Uterus (tissue), 4 donors: ENCODE results near the gene SH2D4B. TPM values are rescaled to one million over a fixed set of nuclear protein-coding genes. Genes with fewer than 3 reads are reported as not detected.

Source experiments
- DNase-seq, 2 donors: peaks; one replicate each; pipeline ENCODE4 v3.0.0-alpha.2; 2019 to 2020
- H3K27ac ChIP-seq, 2 donors: fragments of 200-600 bp; sonication (generic); 1 replicate in 1 of 2; 2 replicates in 1 of 2; pipeline ENCODE4 v1.5.1; 2016 to 2018
- H3K27me3 ChIP-seq, 2 donors: fragments of 200-600 bp; sonication (generic); one replicate each; pipeline ENCODE4 v1.5.1; 2018 to 2019; ENCODE audit warnings: control low read depth in 1 of 2
- H3K36me3 ChIP-seq, 2 donors: fragments of 200-600 bp; sonication (generic); one replicate each; pipeline ENCODE4 v1.5.1; 2019; ENCODE audit warnings: control low read depth in 1 of 2
- H3K4me1 ChIP-seq, 2 donors: fragments of 200-600 bp; sonication (generic); one replicate each; pipeline ENCODE4 v1.5.1; 2018 to 2019; ENCODE audit warnings: control low read depth in 1 of 2
- H3K4me3 ChIP-seq, 2 donors: fragments of 200-600 bp; sonication (generic); 1 replicate in 1 of 2; 2 replicates in 1 of 2; pipeline ENCODE4 v1.5.1; 2018 to 2019; ENCODE audit warnings: mild to moderate bottlenecking in 1 of 2
- H3K9me3 ChIP-seq, 2 donors: fragments of 200-600 bp; sonication (generic); one replicate each; pipeline ENCODE4 v1.5.1; 2019; ENCODE audit warnings: control low read depth in 1 of 2
- POLR2A ChIP-seq, 2 donors: fragments of 450-650 bp; IDR thresholded peaks; one replicate each; pipeline ENCODE4 v1.6.1; 2016; ENCODE audit warnings: antibody characterized with exemption in 2 of 2, mild to moderate bottlenecking in 1 of 2, moderate library complexity in 1 of 2
- intact Hi-C: fragments of 100-400 bp; cut with DNase I; formaldehyde crosslinking; loops from one replicate; pipeline ENCODE4 v1.15.1; 2023; ENCODE audit warnings: low total_unique reads
- total RNA-seq, 4 donors: library from RNA; depleted of rRNA in 3 of 4; stranded (reverse); fragments of >200 nt in 3 of 4; gene quantifications; one replicate each; pipeline versions ENCODE4 v1.1.0 to v1.2.4, GENCODE V29; 2014 to 2023
- TF ChIP-seq, protein P1 (sequence below), 4 experiments: fragments of 200-600 bp in 2 of 4; fragments of 450-650 bp in 2 of 4; sonication (generic) in 2 of 4; IDR thresholded peaks; one replicate each; pipeline ENCODE4 v1.5.1; 2016 to 2019; ENCODE audit warnings: antibody characterized with exemption in 4 of 4, mild to moderate bottlenecking in 2 of 4, moderate library complexity in 1 of 4
- donor health status: DM: yes; HTN: yes; CAD: no.

Gene SH2D4B
- total RNA-seq, 4 donors from 2014 or later: 0.40 to 1.4 TPM; not detected in 2

DNA sequence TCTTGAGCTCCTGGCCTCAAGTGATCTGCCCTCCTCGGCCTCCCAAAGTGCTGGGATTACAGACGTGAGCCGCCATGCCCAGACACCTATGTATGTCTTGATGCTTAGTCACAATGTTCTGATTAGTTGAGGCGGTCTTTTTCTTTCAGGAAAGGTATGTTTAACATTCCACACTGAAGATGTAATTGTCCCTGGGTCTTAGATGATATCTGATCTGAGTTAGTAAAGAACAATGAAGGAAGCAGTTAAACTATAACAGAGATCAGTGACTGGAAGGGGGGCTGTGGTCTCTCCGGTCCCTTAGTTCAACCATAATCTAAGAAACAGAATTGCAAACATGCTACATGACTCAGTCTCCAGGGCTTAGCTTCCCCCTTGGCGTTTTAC lies 31.5 kb upstream of the SH2D4B start:
- intact Hi-C loops: no loop called here
- H3K4me1 ChIP-seq: peaks cover 0 to 15% of the 10 kb centered on the region in 2 donors

DNA sequence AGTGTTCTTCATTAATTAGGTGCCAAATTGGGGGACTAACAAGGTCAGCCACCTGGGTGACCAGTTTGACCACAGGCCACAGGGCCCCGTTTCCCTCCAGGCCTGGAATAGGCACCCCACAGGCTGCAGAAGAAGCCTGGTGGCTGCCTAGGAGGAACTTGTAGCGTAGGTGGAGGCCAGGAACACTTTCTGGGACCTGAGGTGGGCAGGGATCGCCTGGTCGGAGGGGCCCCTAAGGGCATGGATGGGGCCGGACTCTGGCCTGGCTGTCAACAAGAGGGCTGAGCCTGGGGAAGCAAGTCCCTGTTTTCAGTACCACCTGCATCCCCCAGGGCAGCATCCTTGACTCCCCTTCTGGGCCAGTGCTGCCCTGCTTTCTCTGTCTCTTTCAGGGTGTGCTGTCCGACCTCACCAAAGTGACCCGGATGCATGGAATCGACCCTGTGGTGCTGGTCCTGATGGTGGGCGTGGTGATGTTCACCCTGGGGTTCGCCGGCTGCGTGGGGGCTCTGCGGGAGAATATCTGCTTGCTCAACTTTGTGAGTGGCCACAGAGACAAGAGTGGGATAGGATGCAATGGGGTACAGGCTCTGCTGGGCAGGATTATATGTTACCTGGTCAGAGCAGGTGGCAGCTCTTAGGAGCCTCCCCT lies 30.7 kb upstream of the SH2D4B start:
- Histone ChIP-seq H3K9me3 (no peaks in the 10 kb centered on the region), H3K4me3 (no peak overlapping the region), H3K27ac (peak overlapping the region; percentile 63 to 76), H3K36me3 (no peaks in the 10 kb centered on the region), H3K4me1 (peaks cover 0 to 15% of the 10 kb centered on the region in 2 donors), H3K27me3 (no peaks in the 10 kb centered on the region)
- TF ChIP-seq, protein P1, sequence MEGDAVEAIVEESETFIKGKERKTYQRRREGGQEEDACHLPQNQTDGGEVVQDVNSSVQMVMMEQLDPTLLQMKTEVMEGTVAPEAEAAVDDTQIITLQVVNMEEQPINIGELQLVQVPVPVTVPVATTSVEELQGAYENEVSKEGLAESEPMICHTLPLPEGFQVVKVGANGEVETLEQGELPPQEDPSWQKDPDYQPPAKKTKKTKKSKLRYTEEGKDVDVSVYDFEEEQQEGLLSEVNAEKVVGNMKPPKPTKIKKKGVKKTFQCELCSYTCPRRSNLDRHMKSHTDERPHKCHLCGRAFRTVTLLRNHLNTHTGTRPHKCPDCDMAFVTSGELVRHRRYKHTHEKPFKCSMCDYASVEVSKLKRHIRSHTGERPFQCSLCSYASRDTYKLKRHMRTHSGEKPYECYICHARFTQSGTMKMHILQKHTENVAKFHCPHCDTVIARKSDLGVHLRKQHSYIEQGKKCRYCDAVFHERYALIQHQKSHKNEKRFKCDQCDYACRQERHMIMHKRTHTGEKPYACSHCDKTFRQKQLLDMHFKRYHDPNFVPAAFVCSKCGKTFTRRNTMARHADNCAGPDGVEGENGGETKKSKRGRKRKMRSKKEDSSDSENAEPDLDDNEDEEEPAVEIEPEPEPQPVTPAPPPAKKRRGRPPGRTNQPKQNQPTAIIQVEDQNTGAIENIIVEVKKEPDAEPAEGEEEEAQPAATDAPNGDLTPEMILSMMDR (IDR thresholded peaks at IDR 0.05): no peak
- TF ChIP-seq POLR2A (IDR thresholded peaks at IDR 0.05): no peak
- DNase-seq: no peak
- intact Hi-C loops: no loop called here

More for the DNA sequence above, 31.5 kb upstream of the SH2D4B start:
- no peaks in the 10 kb centered on the region for H3K9me3 ChIP-seq
- no peak for TF ChIP-seq POLR2A (IDR thresholded peaks at IDR 0.05)
- TF ChIP-seq, protein P1 (IDR thresholded peaks at IDR 0.05): no peak
- peak overlapping the region; percentile 63 to 76 for H3K27ac ChIP-seq
- no peak overlapping the region for H3K4me3 ChIP-seq
- no peaks in the 10 kb centered on the region for H3K36me3 ChIP-seq
- DNase-seq: no peak
- H3K27me3 ChIP-seq: no peaks in the 10 kb centered on the region

DNA sequence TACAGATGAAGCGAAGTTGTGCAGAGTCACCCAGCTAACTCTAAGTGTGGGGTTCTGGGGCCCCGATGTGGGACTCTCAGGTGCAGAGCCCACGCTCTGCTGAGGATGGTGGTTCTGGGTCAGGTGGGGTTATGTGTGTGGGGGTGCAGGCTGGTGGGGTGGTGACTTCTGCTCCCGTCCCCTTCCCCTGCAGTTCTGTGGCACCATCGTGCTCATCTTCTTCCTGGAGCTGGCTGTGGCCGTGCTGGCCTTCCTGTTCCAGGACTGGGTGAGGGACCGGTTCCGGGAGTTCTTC lies 28.6 kb upstream of the SH2D4B start:
- Histone ChIP-seq H3K27ac (peak overlapping the region; percentile 49 to 76), H3K27me3 (no peaks in the 10 kb centered on the region), H3K36me3 (no peaks in the 10 kb centered on the region), H3K4me1 (peaks cover 0 to 15% of the 10 kb centered on the region in 2 donors), H3K9me3 (no peaks in the 10 kb centered on the region), H3K4me3 (no peak overlapping the region)
- intact Hi-C loops: no loop called here
- no peak for DNase-seq
- TF ChIP-seq, protein P1 (IDR thresholded peaks at IDR 0.05): no peak
- no peak for TF ChIP-seq POLR2A (IDR thresholded peaks at IDR 0.05)

DNA sequence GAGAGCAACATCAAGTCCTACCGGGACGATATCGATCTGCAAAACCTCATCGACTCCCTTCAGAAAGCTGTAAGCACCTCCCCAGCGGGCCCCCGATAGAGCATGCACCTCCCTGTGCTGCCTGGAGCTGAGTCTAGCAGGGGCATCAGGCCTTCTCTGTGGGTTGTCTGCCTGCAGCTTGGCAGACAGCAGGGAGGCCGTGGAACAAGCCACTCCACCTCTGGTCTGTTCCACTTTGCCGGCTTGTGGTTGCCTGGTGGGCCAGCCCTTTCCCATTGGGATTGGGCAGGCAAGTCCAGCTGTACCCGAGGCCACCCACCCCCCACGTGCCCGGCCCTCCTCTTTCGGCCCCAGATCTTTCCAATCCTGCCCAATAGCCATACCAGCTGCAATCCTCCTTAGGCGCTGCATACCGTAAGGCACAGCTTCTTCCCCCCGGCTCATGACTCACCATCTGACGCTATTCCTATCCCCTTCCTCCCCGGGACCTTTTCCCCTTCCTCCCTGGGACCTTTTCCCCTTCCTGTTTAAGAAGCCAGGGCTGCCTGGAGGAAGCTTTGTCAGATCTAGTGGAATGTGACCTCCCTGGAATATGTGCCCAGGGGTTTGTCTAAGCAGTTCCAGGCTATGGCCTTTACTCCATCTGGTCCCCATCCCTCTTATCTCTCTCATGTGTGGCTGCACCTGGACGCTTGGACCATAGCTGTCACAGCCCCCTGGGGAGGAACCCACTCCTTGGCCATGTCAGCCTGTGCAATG lies 28.1 kb upstream of the SH2D4B start:
- H3K9me3 ChIP-seq: no peaks in the 10 kb centered on the region
- H3K4me1 ChIP-seq: peaks cover 0 to 15% of the 10 kb centered on the region in 2 donors
- peak overlapping the region; percentile 49 to 76 for H3K27ac ChIP-seq
- DNase-seq: peak in 1 of 2 donors; percentile 67
- no peaks in the 10 kb centered on the region for H3K27me3 ChIP-seq
- H3K4me3 ChIP-seq: no peak overlapping the region
- H3K36me3 ChIP-seq: no peaks in the 10 kb centered on the region
- intact Hi-C loops: no loop called here
- TF ChIP-seq POLR2A (IDR thresholded peaks at IDR 0.05): no peak
- TF ChIP-seq, protein P1 (IDR thresholded peaks at IDR 0.05): no peak

DNA sequence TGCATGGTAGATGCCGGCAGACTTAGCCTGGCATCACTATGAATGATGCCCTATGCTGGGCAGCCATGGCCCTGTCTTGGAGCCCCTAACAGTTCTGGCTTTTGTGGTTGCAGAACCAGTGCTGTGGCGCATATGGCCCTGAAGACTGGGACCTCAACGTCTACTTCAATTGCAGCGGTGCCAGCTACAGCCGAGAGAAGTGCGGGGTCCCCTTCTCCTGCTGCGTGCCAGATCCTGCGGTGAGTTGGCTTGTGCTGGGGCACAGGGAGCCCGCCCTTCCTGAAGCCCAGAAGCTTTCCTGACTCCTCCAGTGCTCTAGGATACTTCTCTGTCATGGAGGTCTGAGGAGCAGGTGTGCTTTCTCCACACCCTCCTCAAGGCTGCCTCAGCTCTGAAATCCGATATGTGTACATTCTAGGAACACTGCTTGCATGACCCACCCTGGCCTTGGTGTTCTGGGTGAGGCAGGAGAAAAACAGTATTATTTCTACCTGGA lies 25.6 kb upstream of the SH2D4B start:
- Histone ChIP-seq H3K27ac (no peak overlapping the region), H3K4me1 (peaks cover 0 to 10% of the 10 kb centered on the region in 2 donors), H3K4me3 (no peak overlapping the region), H3K9me3 (no peaks in the 10 kb centered on the region), H3K27me3 (no peaks in the 10 kb centered on the region), H3K36me3 (no peaks in the 10 kb centered on the region)
- DNase-seq: no peak
- no peak for TF ChIP-seq POLR2A (IDR thresholded peaks at IDR 0.05)
- TF ChIP-seq, protein P1 (IDR thresholded peaks at IDR 0.05): no peak
- intact Hi-C loops: no loop called here
